Erythroblast (primary cell): ENCODE measurements around the gene SLC15A3.

Experiments used
- GATA1 ChIP-seq: IDR thresholded peaks from 2 replicates; pipeline ENCODE4 v1.6.1; 2011; ENCODE audit warnings: low read depth, mild to moderate bottlenecking, control low read depth, low read length, moderate library complexity
- POLR2A ChIP-seq: IDR thresholded peaks from 2 replicates; pipeline ENCODE4 v1.6.1; 2011; ENCODE audit warnings: mild to moderate bottlenecking, low read length

GRCh38 chr11:60924110-60924905, 27.7 kb downstream of the SLC15A3 start, which contains the start of gene TMEM132A:
- TF ChIP-seq POLR2A (no peak), GATA1 (no peak)
